Ovary (tissue), 3 donors: ENCODE measurements around the gene CACNA1C.

Experiments used
- CTCF ChIP-seq, 3 donors: fragments of 450-650 bp in 2 of 3; fragments of 200-600 bp in 1 of 3; IDR thresholded peaks; one replicate each; pipeline versions ENCODE4 v1.5.1 to v1.8.0; 2016 to 2022; ENCODE audit warnings: antibody characterized with exemption in 3 of 3, mild to moderate bottlenecking in 1 of 3
- POLR2A ChIP-seq: fragments of 450-650 bp; IDR thresholded peaks from one replicate; pipeline ENCODE4 v1.6.1; 2017; ENCODE audit warnings: antibody characterized with exemption, mild to moderate bottlenecking, moderate library complexity
- donor health status: DM: no; HTN: no; CAD: no.

- TF ChIP-seq CTCF (IDR thresholded peaks at IDR 0.05): no peak
- no peak for TF ChIP-seq POLR2A
These were observed 221.9 kb downstream of the CACNA1C start for GRCh38 chr12:2274733-2275132.
